ENCODE measurements around the gene LRRC75B. TPM values are rescaled to one million over a fixed set of nuclear protein-coding genes. Genes with fewer than 3 reads are reported as not detected.
A peak's percentile ranks its signal among the peaks of the same experiment; 100 is the strongest.
"Not testable (repeated sequence)": the region's sequence is repeated elsewhere in the genome, so short reads cannot be mapped to it uniquely, and the experiment has no call there.

Gene LRRC75B
- total and polyA plus RNA-seq, 2 of the 13 experiments (the other 11 are each of a cell fraction or from before 2014, with no cell fraction given), result 11.8 to 34.8 TPM

DNA sequence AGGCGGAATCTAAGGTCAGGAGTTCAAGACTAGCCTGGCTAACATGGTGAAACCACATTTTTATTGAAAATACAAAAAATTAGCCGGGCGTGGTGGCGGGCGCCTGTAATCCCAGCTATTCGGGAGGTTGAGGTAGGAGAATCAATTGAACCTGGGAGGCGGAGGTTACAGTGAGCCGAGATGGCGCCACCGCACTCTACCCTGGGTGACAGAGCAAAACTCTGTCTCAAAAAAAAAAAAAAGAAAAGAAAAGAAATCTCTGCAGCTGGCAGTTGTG is 624 bp upstream of the LRRC75B start (continued):
- TF ChIP-seq MAZ (IDR thresholded peaks at IDR 0.05; ENCODE audit: borderline replicate concordance, low read depth, low read length), result not testable (repeated sequence)
- TF ChIP-seq MAZ (CRISPR knock-in tag; IDR thresholded peaks at IDR 0.05; ENCODE audit: low read depth) (0 out of 2 replicates have a peak, but pooled peaks have one; percentile 1), ZNF746 (CRISPR knock-in tag; IDR thresholded peaks at IDR 0.05) (peak; percentile 41; the same call in 1 of the 2 replicates), ASH2L (IDR thresholded peaks at IDR 0.05; ENCODE audit: insufficient read length, low read depth, low read length) (peak; percentile 39), HDAC1 (CRISPR knock-in tag; IDR thresholded peaks at IDR 0.05) (0 out of 2 replicates have a peak, but pooled peaks have one; percentile 4), ZNF703 (CRISPR knock-in tag; IDR thresholded peaks at IDR 0.05; ENCODE audit: borderline replicate concordance) (0 out of 2 replicates have a peak, but pooled peaks have one; percentile 39), ARNT2 (CRISPR knock-in tag; IDR thresholded peaks at IDR 0.05; ENCODE audit: low read depth) (0 out of 2 replicates have a peak, but pooled peaks have one; percentile 12), NFIC (IDR thresholded peaks at IDR 0.05; ENCODE audit: low read length) (0 out of 2 replicates have a peak, but pooled peaks have one; percentile 50), ZNF598 (CRISPR knock-in tag; IDR thresholded peaks at IDR 0.05; ENCODE audit: borderline replicate concordance) (peak; percentile 2; the same call in 1 of the 2 replicates)
- TF ChIP-seq, protein P1, sequence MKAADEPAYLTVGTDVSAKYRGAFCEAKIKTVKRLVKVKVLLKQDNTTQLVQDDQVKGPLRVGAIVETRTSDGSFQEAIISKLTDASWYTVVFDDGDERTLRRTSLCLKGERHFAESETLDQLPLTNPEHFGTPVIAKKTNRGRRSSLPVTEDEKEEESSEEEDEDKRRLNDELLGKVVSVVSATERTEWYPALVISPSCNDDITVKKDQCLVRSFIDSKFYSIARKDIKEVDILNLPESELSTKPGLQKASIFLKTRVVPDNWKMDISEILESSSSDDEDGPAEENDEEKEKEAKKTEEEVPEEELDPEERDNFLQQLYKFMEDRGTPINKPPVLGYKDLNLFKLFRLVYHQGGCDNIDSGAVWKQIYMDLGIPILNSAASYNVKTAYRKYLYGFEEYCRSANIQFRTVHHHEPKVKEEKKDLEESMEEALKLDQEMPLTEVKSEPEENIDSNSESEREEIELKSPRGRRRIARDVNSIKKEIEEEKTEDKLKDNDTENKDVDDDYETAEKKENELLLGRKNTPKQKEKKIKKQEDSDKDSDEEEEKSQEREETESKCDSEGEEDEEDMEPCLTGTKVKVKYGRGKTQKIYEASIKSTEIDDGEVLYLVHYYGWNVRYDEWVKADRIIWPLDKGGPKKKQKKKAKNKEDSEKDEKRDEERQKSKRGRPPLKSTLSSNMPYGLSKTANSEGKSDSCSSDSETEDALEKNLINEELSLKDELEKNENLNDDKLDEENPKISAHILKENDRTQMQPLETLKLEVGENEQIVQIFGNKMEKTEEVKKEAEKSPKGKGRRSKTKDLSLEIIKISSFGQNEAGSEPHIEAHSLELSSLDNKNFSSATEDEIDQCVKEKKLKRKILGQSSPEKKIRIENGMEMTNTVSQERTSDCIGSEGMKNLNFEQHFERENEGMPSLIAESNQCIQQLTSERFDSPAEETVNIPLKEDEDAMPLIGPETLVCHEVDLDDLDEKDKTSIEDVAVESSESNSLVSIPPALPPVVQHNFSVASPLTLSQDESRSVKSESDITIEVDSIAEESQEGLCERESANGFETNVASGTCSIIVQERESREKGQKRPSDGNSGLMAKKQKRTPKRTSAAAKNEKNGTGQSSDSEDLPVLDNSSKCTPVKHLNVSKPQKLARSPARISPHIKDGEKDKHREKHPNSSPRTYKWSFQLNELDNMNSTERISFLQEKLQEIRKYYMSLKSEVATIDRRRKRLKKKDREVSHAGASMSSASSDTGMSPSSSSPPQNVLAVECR (CRISPR knock-in tag; IDR thresholded peaks at IDR 0.05; ENCODE audit: borderline replicate concordance), result peak; percentile 32; the same call in 1 of the 2 replicates
- TF ChIP-seq, protein P2, sequence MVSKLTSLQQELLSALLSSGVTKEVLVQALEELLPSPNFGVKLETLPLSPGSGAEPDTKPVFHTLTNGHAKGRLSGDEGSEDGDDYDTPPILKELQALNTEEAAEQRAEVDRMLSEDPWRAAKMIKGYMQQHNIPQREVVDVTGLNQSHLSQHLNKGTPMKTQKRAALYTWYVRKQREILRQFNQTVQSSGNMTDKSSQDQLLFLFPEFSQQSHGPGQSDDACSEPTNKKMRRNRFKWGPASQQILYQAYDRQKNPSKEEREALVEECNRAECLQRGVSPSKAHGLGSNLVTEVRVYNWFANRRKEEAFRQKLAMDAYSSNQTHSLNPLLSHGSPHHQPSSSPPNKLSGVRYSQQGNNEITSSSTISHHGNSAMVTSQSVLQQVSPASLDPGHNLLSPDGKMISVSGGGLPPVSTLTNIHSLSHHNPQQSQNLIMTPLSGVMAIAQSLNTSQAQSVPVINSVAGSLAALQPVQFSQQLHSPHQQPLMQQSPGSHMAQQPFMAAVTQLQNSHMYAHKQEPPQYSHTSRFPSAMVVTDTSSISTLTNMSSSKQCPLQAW (CRISPR knock-in tag; IDR thresholded peaks at IDR 0.05), result peak; percentile 57; the same call in 1 of the 2 replicates
- TF ChIP-seq, protein P3, sequence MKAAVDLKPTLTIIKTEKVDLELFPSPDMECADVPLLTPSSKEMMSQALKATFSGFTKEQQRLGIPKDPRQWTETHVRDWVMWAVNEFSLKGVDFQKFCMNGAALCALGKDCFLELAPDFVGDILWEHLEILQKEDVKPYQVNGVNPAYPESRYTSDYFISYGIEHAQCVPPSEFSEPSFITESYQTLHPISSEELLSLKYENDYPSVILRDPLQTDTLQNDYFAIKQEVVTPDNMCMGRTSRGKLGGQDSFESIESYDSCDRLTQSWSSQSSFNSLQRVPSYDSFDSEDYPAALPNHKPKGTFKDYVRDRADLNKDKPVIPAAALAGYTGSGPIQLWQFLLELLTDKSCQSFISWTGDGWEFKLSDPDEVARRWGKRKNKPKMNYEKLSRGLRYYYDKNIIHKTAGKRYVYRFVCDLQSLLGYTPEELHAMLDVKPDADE (CRISPR knock-in tag; IDR thresholded peaks at IDR 0.05), result 0 out of 2 replicates have a peak, but pooled peaks have one; percentile 34

All from HepG2 (cell line).